ENCODE data around the gene RAD9B. TPM values are rescaled to one million over a fixed set of nuclear protein-coding genes. Genes with fewer than 3 reads are reported as not detected.

RAD9B gene
- total and polyA plus RNA-seq, 10 of the 15 experiments (the other 5 are each of a cell fraction or from before 2014, with no cell fraction given) = 0.54 to 2.0 (median 1.3) TPM

DNA sequence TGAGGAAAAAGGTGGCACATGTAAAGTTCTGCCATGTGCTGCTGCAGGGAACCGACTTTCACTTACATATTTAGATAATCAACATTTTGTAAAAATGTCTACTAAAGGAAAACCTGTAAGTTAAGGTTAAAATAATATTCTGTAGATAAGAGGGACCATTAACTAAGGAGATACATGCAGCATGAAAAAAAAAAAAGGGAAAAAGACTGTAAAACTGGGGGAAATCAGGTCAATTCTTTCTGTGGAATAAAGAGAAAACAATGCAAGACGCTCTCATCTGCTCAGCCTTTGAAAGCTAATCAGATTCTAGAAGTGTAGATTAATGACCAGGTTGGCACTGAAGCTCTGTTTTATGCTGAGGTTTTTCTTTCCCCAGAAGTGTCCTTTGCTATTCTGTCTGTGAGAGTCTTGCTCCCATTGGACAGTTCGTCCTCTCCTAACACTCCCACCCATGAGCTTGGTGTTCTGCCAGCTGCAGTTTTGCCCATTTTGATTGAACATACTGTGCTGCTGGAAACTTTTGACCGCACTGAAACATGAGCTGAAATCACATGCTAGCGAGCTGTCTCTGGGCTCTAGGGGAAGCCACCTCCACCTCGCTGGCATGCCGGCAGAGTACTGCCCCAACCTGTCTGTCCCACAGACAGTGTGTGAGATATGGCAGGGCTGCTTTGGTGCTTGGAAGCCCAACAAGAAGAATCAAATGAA is 41.3 kb downstream of the RAD9B start (continued):
- TF ChIP-seq, protein P1, sequence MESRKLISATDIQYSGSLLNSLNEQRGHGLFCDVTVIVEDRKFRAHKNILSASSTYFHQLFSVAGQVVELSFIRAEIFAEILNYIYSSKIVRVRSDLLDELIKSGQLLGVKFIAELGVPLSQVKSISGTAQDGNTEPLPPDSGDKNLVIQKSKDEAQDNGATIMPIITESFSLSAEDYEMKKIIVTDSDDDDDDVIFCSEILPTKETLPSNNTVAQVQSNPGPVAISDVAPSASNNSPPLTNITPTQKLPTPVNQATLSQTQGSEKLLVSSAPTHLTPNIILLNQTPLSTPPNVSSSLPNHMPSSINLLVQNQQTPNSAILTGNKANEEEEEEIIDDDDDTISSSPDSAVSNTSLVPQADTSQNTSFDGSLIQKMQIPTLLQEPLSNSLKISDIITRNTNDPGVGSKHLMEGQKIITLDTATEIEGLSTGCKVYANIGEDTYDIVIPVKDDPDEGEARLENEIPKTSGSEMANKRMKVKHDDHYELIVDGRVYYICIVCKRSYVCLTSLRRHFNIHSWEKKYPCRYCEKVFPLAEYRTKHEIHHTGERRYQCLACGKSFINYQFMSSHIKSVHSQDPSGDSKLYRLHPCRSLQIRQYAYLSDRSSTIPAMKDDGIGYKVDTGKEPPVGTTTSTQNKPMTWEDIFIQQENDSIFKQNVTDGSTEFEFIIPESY (IDR thresholded peaks at IDR 0.05) = no peak
- TF ChIP-seq EGR1 (IDR thresholded peaks at IDR 0.05; ENCODE audit: borderline replicate concordance in 1 of 2, low read depth in 2 of 2, low read length in 2 of 2) (no peak), DPF2 (IDR thresholded peaks at IDR 0.05) (peak; percentile 27; the same call in 1 of the 2 replicates), BACH1 (IDR thresholded peaks at IDR 0.05; ENCODE audit: borderline replicate concordance) (peak; percentile 59; the same call in 1 of the 2 replicates), SMARCA5 (IDR thresholded peaks at IDR 0.05) (peak; percentile 59; the same call in 1 of the 2 replicates), IRF4 (IDR thresholded peaks at IDR 0.05; ENCODE audit: low read depth, low read length) (0 out of 2 replicates have a peak, but pooled peaks have one; percentile 21), FOS (IDR thresholded peaks at IDR 0.05; ENCODE audit: borderline replicate concordance, extremely low read depth, insufficient read length) (no peak), CHD4 (IDR thresholded peaks at IDR 0.05) (no peak), JUND (IDR thresholded peaks at IDR 0.05; ENCODE audit: low read depth, low read length) (no peak), MXI1 (IDR thresholded peaks at IDR 0.05; ENCODE audit: low read depth, low read length) (peak; percentile 87), FOXK2 (IDR thresholded peaks at IDR 0.05) (no peak), NFXL1 (IDR thresholded peaks at IDR 0.05; ENCODE audit: borderline replicate concordance) (no peak)
- TF ChIP-seq, protein P2, sequence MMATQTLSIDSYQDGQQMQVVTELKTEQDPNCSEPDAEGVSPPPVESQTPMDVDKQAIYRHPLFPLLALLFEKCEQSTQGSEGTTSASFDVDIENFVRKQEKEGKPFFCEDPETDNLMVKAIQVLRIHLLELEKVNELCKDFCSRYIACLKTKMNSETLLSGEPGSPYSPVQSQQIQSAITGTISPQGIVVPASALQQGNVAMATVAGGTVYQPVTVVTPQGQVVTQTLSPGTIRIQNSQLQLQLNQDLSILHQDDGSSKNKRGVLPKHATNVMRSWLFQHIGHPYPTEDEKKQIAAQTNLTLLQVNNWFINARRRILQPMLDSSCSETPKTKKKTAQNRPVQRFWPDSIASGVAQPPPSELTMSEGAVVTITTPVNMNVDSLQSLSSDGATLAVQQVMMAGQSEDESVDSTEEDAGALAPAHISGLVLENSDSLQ (IDR thresholded peaks at IDR 0.05) = 0 out of 2 replicates have a peak, but pooled peaks have one; percentile 22
- TF ChIP-seq, protein P3, sequence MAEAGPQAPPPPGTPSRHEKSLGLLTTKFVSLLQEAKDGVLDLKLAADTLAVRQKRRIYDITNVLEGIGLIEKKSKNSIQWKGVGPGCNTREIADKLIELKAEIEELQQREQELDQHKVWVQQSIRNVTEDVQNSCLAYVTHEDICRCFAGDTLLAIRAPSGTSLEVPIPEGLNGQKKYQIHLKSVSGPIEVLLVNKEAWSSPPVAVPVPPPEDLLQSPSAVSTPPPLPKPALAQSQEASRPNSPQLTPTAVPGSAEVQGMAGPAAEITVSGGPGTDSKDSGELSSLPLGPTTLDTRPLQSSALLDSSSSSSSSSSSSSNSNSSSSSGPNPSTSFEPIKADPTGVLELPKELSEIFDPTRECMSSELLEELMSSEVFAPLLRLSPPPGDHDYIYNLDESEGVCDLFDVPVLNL (IDR thresholded peaks at IDR 0.05; ENCODE audit: low read depth, low read length) = no peak
- TF ChIP-seq, protein P4, sequence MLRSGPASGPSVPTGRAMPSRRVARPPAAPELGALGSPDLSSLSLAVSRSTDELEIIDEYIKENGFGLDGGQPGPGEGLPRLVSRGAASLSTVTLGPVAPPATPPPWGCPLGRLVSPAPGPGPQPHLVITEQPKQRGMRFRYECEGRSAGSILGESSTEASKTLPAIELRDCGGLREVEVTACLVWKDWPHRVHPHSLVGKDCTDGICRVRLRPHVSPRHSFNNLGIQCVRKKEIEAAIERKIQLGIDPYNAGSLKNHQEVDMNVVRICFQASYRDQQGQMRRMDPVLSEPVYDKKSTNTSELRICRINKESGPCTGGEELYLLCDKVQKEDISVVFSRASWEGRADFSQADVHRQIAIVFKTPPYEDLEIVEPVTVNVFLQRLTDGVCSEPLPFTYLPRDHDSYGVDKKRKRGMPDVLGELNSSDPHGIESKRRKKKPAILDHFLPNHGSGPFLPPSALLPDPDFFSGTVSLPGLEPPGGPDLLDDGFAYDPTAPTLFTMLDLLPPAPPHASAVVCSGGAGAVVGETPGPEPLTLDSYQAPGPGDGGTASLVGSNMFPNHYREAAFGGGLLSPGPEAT (IDR thresholded peaks at IDR 0.05; ENCODE audit: low read depth) = peak; percentile 67
